Uterus (tissue), 2 donors: ENCODE measurements around the gene SLC34A3.

Experiments used
- CTCF ChIP-seq, 4 experiments: fragments of 200-600 bp in 2 of 4; fragments of 450-650 bp in 2 of 4; sonication (generic) in 2 of 4; IDR thresholded peaks; one replicate each; pipeline ENCODE4 v1.5.1; 2016 to 2019; ENCODE audit warnings: antibody characterized with exemption in 4 of 4, mild to moderate bottlenecking in 2 of 4, moderate library complexity in 1 of 4
- POLR2A ChIP-seq, 2 donors: fragments of 450-650 bp; IDR thresholded peaks; one replicate each; pipeline ENCODE4 v1.6.1; 2016; ENCODE audit warnings: antibody characterized with exemption in 2 of 2, mild to moderate bottlenecking in 1 of 2, moderate library complexity in 1 of 2

GRCh38 chr9:137240841-137241489, 10.3 kb downstream of the SLC34A3 start, which contains the start of gene TUBB4B:
- peak in 2 of 4 experiments; percentile 2 to 50 for TF ChIP-seq CTCF (IDR thresholded peaks at IDR 0.05)
- TF ChIP-seq POLR2A (IDR thresholded peaks at IDR 0.05), result peak; percentile 93 to 100
